ENCODE results near the gene DEFB132.

GRCh38 chr20:284172-284571 lies 26.6 kb downstream of the DEFB132 start:
- TF ChIP-seq POLR2AphosphoS5 (IDR thresholded peaks at IDR 0.05; ENCODE audit: borderline replicate concordance, low read depth, low read length) (no peak), EZH2 (IDR thresholded peaks at IDR 0.05) (no peak), FOXP2 (optimal IDR thresholded peaks at IDR 0.05; ENCODE audit: control extremely low read depth, extremely low read length, insufficient read depth) (no peak)

Data from SK-N-MC (cell line).